Fibroblast of pulmonary artery (primary cell): Measurements from ENCODE around the gene SH3D21.
A peak's percentile ranks its signal among the peaks of the same experiment; 100 is the strongest.

Experiments used
- DNase-seq: peaks from one replicate; pipeline ENCODE4 v3.0.0-alpha.2; 2010; ENCODE audit warnings: low read depth
- H3K4me3 ChIP-seq: replicated peaks from 2 replicates; pipeline ENCODE4 v1.5.1; 2011; ENCODE audit warnings: low read depth, mild to moderate bottlenecking, control low read depth, low read length, moderate library complexity
- CTCF ChIP-seq: IDR thresholded peaks from 2 replicates; pipeline ENCODE4 v1.5.1; 2011; ENCODE audit warnings: mild to moderate bottlenecking, control low read depth, low read length, inconsistent platforms; ENCODE audit errors: missing control alignments

SH3D21 gene

DNA sequence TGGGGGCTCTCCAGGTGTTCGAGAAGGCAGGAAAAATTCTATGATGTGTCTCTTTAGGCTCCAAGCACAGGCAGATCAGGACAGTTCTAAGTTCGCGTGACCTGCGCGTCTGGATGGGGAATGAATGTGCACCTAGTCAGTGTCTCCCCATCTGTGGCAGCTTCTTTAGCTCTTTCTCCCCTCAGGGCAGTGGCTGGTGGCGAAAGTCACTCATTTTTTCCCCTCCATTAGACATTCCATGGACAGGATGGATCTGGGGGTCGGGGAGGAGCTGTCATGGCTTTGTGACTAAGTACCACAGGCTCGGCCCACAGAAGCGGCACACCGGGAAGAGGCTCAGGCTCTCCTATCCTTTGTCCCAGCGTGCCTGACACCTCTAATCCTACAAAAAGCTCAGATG lies 48.3 kb downstream of the SH3D21 start:
- no peak for TF ChIP-seq CTCF
- no peak overlapping the region for H3K4me3 ChIP-seq
- no peak for DNase-seq

DNA sequence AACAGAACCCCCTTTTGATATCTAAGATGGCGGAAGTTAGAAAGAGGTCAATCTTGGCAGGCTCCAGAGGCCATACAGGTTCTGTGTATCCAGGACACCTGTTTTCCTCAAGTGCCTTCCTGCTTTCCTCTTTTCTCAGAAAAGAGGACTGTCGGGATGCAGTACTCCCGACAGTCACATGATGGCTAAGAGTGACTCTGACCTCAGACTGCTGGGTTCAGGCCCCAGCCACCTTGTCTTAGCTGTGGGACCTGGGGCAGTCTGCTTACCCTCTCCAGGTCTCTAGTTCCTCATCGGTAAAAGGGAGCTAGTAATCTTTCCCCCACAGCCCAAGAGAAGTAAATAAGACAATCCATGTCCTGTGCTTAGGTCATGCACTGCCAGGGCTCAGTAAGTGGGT lies 49.6 kb downstream of the SH3D21 start:
- no peak for TF ChIP-seq CTCF
- DNase-seq = no peak
- no peak overlapping the region for H3K4me3 ChIP-seq

GRCh38 chr1:36358514-36359084 lies 52.4 kb downstream of the SH3D21 start:
- no peak overlapping the region for H3K4me3 ChIP-seq
- DNase-seq = no peak
- TF ChIP-seq CTCF = no peak

- TF ChIP-seq CTCF = no peak
- no peak for DNase-seq
These were observed 53.2 kb downstream of the SH3D21 start for GRCh38 chr1:36359383-36359782.

GRCh38 chr1:36359911-36360550 lies 53.9 kb downstream of the SH3D21 start:
- no peak for TF ChIP-seq CTCF
- DNase-seq = no peak
- no peak overlapping the region for H3K4me3 ChIP-seq

More at GRCh38 chr1:36359383-36359782, 53.2 kb downstream of the SH3D21 start:
- H3K4me3 ChIP-seq = no peak overlapping the region

DNA sequence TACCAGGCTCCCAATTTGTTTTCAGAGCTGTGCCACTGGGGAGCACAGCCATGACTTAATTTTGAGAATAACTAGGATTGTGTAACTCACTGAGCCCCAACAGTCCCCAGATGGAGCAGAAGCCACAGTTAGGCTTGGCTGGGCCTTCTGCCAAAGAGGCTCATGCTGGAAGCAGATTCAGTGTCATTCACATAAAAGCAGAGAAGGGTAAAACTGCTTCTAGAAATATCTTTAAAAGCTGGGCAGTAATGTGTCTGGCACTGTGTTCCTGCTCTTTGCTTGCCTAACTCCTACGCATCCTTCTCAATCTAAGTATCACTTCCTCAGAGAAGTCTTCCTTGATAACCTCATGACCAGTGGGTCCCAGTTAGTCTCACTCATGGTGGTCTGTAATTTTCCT lies 59.2 kb downstream of the SH3D21 start:
- no peak overlapping the region for H3K4me3 ChIP-seq
- DNase-seq = peak; percentile 57
- no peak for TF ChIP-seq CTCF
